GM12878 (cell line): ENCODE data around the gene CNOT2. TPM values are rescaled to one million over a fixed set of nuclear protein-coding genes. Genes with fewer than 3 reads are reported as not detected.

ENCODE experiments used
- CBX5 ChIP-seq: sonication (generic); IDR thresholded peaks from 2 replicates; pipeline ENCODE4 v1.6.1; 2016; ENCODE audit warnings: low read depth, moderate library complexity, mild to moderate bottlenecking, inconsistent platforms
- CHD2 ChIP-seq: IDR thresholded peaks from 2 replicates; pipeline ENCODE4 v1.6.1; 2011; ENCODE audit warnings: low read depth, low read length, improper control_type of control experiment, borderline replicate concordance
- EGR1 ChIP-seq, 2 experiments: IDR thresholded peaks; 1 replicate in 1 of 2; 2 replicates in 1 of 2; pipeline ENCODE4 v1.6.1; 2011 to 2012; ENCODE audit warnings: low read depth in 2 of 2, low read length in 2 of 2, borderline replicate concordance in 1 of 2, mild to moderate bottlenecking in 1 of 2, moderate library complexity in 1 of 2
- ELK1 ChIP-seq: IDR thresholded peaks from 2 replicates; pipeline ENCODE4 v1.6.1; 2012; ENCODE audit warnings: low read depth, low read length, improper control_type of control experiment
- FOXK2 ChIP-seq: fragments of 450-650 bp; IDR thresholded peaks from 2 replicates; pipeline ENCODE4 v1.6.1; 2017; ENCODE audit warnings: mild to moderate bottlenecking, moderate library complexity
- HCFC1 ChIP-seq: fragments of 150-350 bp; IDR thresholded peaks from 2 replicates; pipeline ENCODE4 v1.6.1; 2014; ENCODE audit warnings: low read length
- IKZF2 ChIP-seq, 2 experiments: fragments of 450-650 bp; IDR thresholded peaks; 2 replicates each; pipeline ENCODE4 v1.6.1; 2017; ENCODE audit warnings: mild to moderate bottlenecking in 2 of 2, moderate library complexity in 2 of 2
- KLF5 ChIP-seq: fragments of 450-650 bp; IDR thresholded peaks from 2 replicates; pipeline ENCODE4 v1.6.1; 2014; ENCODE audit warnings: mild to moderate bottlenecking; ENCODE audit not compliant: partially characterized antibody
- MTA2 ChIP-seq: fragments of 450-650 bp; IDR thresholded peaks from 2 replicates; pipeline ENCODE4 v1.6.1; 2016; ENCODE audit warnings: low read depth, mild to moderate bottlenecking, moderate library complexity
- MXI1 ChIP-seq: fragments of 150-350 bp; IDR thresholded peaks from 2 replicates; pipeline ENCODE4 v1.6.1; 2011; ENCODE audit warnings: low read depth, mild to moderate bottlenecking, inconsistent platforms, low read length, improper control_type of control experiment
- NBN ChIP-seq: fragments of 450-650 bp; IDR thresholded peaks from 2 replicates; pipeline ENCODE4 v1.6.1; 2016
- NR2C2 ChIP-seq: IDR thresholded peaks from 2 replicates; pipeline ENCODE4 v1.6.1; 2011; ENCODE audit warnings: borderline replicate concordance, low read depth; ENCODE audit not compliant: control insufficient read depth, insufficient read length
- NR2F1 ChIP-seq: fragments of 450-650 bp; conservative IDR thresholded peaks from 2 replicates; pipeline ENCODE4 v1.6.1; 2017; ENCODE audit warnings: mild to moderate bottlenecking
- SIN3A ChIP-seq: IDR thresholded peaks from 2 replicates; pipeline ENCODE4 v1.6.1; 2012; ENCODE audit warnings: low read depth, low read length, improper control_type of control experiment
- SRF ChIP-seq, 2 experiments: IDR thresholded peaks; 2 replicates each; pipeline ENCODE4 v1.6.1; 2011; ENCODE audit warnings: low read depth in 2 of 2, low read length in 2 of 2, mild to moderate bottlenecking in 1 of 2, moderate library complexity in 1 of 2
- ZBTB40 ChIP-seq: fragments of 450-650 bp; IDR thresholded peaks from 2 replicates; pipeline ENCODE4 v1.6.1; 2016; ENCODE audit warnings: mild to moderate bottlenecking, moderate library complexity, borderline replicate concordance
- ZNF687 ChIP-seq: fragments of 450-650 bp; IDR thresholded peaks from 2 replicates; pipeline ENCODE4 v1.6.1; 2017; ENCODE audit warnings: mild to moderate bottlenecking, moderate library complexity
- polyA plus RNA-seq, 11 experiments: library from polyadenylated mRNA; depleted of rRNA in 4 of 11; unstranded in 6 of 11; stranded (reverse) in 5 of 11; fragments of >200 nt; fragmentation: Nextera tagmentation in 4 of 11; fragmentation: Illumina TruSeq in 1 of 11; extraction: Ambion mirVana in 4 of 11; extraction: Trizol in 1 of 11; gene quantifications; 1 replicate in 1 of 11; 2 replicates in 10 of 11; pipeline versions ENCODE4 v1.2.1 to v1.2.3, GENCODE V29; 2011 to 2016; ENCODE audit warnings: inconsistent platforms in 2 of 11, missing spikeins in 2 of 11, low read depth in 1 of 11
- total RNA-seq, 4 experiments: library from RNA; depleted of rRNA in 3 of 4; stranded (reverse); fragments of >200 nt in 3 of 4; fragmentation: Illumina TruSeq in 1 of 4; extraction: Trizol in 1 of 4; gene quantifications; 2 replicates each; pipeline versions ENCODE4 v1.2.1 to v1.2.3, GENCODE V29; 2013 to 2021

Gene CNOT2
- total and polyA plus RNA-seq, 10 of the 15 experiments (the other 5 are each of a cell fraction or from before 2014, with no cell fraction given): 37.9 to 127 (median 82.4) TPM

GRCh38 chr12:70242695-70243509, at the start of gene CNOT2 (continued):
- TF ChIP-seq NBN: peak; percentile 96
- TF ChIP-seq SIN3A: no peak
- peak; percentile 7 for TF ChIP-seq MXI1
- TF ChIP-seq KLF5: peak; percentile 16
- TF ChIP-seq MTA2: peak; percentile 94
- TF ChIP-seq ELK1: no peak
- TF ChIP-seq EGR1 (IDR thresholded peaks at IDR 0.05; ENCODE audit: borderline replicate concordance in 1 of 2, low read depth in 2 of 2, low read length in 2 of 2): peak; percentile 62 to 96
- peak; percentile 99 for TF ChIP-seq NR2F1
- TF ChIP-seq NR2C2: peak; percentile 91
- TF ChIP-seq ZBTB40: 0 out of 2 replicates have a peak, but pooled peaks have one; percentile 19
- TF ChIP-seq ZNF687: peak; percentile 100
- TF ChIP-seq FOXK2: no peak
- TF ChIP-seq CHD2: peak; percentile 63; the same call in 1 of the 2 replicates
- peak; percentile 62; the same call in 1 of the 2 replicates for TF ChIP-seq CBX5
- peak in 1 of 2 experiments; percentile 47; a peak in 1 of 4 replicates for TF ChIP-seq SRF (IDR thresholded peaks at IDR 0.05; ENCODE audit: low read depth in 2 of 2, low read length in 2 of 2)
- TF ChIP-seq HCFC1: peak; percentile 73
- TF ChIP-seq IKZF2 (IDR thresholded peaks at IDR 0.05): peak; percentile 83 to 84
- TF ChIP-seq, all 136 proteins: peak for 55
